Brain pericyte (primary cell): ENCODE results near the gene DAPK1.
A peak's percentile ranks its signal among the peaks of the same experiment; 100 is the strongest.

Experiments
- DNase-seq: peaks from one replicate; pipeline ENCODE4 v3.0.0-alpha.2; 2012; ENCODE audit warnings: low read depth, low spot score

DAPK1 gene

GRCh38 chr9:87592554-87593358, 95.1 kb downstream of the DAPK1 start:
- no peak for DNase-seq

GRCh38 chr9:87593359-87593980, 95.8 kb downstream of the DAPK1 start:
- DNase-seq, result no peak

- peak; percentile 16 for DNase-seq
Measured at GRCh38 chr9:87594194-87594593, 96.5 kb downstream of the DAPK1 start.

- DNase-seq, result no peak
Measured at GRCh38 chr9:87594662-87595061, 97.0 kb downstream of the DAPK1 start.

DNA sequence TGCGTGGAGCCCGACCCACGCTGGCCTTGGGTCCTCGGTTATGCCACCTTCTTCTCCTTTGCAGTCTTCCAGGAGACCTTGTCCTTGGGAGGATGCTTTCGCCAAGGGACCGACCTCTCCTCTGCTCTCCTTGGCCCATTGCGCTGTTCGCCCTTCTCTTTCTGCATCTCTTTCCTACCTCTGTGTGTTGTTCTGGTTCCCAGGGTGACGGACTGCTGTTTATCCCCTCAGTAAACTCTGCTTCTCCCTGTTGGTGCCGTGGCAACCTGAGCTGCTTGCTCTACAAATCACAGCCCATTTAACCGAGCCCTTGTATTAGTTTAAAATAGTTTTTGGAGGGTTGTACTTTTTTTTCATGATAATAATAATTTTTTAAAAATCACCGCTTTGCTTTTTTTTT, 97.9 kb downstream of the DAPK1 start:
- DNase-seq, result no peak

DNA sequence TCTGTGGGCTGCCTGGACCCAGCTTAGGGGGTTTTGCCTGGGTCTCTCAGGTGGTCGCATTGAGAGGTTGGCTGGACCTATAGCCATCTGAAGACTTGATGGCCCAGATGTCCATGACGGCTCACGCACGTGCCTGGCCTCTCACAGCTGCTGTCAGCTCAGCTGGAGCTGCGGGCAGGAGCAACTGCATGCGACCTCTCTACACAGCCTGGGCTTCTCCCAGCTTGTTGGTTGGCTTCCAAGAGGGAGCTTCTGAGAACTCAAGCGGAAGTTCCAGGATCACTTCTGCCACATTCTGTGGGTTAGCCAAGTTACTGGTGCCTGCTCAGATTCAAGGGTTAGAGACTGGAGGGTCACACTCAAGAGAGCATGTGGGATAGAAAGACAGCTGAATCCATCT, 99.2 kb downstream of the DAPK1 start:
- no peak for DNase-seq

DNA sequence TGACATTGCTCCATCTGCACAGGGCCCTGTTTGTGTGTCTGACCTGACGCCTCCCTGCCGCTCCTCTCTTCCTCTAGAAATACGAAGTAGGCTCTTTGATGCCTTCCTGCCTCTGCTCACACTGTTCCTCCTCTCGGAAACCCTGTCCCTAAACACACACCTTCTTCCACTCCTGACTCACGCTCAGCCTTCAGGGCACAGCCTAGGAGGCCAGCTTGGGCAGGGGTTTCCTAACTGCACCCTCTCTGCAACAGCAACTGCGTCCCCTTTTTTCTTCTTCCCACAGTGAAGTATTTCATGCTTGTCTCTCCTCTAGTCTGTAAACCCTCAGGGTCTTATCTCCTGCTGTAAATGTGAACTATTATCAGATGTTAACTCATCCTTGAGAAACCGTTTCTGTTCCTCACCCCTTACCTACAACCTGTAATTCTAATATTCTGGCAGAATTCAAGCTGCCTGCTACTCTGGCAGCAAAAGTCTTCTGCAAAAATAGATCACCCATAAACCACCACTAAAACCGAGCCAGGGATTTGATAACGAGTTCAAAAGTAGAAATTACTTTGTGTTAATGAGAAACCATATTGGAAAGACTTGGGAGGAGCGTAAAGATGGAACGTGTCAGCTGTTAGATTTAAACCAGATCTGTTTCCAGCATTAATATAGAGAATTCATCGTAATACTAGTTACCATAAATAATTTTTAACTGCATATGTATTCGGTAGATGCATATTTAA, 100.2 kb downstream of the DAPK1 start:
- DNase-seq, result no peak

DNA sequence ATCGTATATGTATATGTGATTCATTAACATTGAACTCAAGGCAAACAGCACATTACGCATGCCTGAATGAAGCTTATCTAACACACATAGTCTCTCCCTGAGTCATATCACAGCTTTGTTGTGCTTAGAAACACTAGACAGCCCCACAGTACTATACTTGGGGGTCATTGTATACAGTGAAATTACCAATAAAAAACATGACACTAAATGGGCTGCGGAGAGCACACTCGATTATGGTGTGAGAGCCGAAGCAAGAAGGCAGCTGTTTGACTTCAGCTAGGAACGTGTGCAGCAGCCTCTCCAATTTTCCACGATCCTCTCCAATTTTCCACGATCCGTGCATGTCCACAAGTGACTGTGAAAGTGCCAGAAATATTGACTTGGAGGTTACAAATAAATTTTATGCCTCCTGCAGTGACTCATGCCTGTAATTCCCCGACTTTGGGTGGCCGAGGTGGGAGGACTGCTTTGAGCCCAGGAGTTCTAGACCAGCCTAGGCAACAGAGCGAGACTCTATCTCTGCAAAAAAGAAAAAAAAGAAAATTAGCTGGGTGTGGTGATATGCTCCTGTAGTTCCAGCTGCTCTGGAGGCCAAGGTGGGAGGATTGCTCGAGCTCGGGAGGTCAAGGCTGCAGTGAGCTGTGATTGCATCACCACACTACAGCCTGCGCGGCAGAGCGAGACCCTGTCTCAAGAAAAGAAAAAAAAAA, 102.4 kb downstream of the DAPK1 start:
- no peak for DNase-seq

DNA sequence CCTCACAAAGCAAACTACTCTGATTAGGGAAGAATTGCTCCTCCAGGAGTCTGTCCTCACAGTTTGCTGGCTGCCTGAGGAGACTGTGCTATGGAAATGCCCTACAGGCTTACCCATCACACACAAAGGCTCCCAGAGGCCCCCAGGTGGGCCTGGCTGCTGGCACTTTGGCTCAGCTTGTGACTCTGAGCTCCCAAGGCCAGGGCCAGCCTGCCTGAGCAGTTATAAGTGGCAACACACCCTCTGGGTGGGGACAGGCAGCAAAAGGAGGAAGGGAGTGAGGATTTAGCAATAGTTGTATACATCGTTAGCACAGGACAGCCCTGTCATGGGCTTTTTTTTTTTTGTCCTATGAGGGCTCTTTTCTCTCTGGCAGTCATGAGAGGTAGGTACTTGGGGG, 103.5 kb downstream of the DAPK1 start:
- DNase-seq, result no peak

DNA sequence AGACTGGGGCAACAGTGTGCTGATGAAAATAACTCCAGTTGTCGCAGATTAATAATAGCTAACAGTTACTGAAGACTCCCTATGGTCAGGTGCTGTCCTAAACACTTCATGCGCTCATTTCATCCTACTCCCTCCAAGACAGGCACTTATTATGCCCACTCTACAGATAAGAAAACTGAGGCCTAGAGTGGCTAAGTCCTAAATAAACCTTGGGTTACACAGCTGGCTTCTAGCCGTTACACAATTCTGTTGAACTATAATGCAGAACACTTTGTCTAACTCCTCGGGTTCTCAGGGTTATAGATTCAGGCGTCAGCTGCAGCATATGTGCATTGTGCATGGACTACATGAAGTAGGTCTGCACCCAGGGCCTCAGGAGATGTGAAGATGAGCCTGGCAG, 103.9 kb downstream of the DAPK1 start:
- no peak for DNase-seq

DNA sequence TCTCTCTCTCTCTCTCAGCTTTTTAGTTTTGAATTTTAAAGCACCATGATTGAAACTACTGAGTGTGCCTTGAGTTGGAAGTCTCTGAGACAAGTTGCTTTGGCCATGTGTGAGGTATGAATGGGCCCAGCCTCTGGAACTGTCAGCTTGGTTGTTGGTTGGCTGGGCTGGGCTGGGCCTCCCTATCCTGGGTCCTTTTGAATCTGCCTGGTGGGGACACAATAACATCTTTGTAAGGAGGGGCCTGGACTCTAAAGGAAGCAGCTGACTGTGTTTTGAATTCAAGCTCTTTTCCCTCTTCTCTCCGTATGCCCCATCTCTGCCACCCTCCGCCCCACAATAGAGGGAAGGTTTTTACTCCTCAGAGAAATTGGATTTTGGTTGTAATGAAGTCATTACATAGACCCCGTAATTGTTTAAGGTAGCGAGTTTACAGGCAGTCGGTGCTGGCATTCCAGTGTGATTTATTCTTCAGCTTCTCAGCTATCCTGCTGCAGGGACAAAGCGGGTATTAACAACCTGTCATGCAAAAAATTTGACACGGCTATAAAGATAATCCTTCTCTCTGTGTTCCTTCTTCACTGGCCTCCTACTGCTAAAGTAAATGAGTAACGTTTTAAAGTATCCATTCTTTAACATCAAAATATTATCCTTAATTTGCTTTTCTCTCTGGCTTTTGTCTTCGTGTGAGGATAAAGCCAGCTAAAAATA, 105.4 kb downstream of the DAPK1 start:
- DNase-seq, result no peak

DNA sequence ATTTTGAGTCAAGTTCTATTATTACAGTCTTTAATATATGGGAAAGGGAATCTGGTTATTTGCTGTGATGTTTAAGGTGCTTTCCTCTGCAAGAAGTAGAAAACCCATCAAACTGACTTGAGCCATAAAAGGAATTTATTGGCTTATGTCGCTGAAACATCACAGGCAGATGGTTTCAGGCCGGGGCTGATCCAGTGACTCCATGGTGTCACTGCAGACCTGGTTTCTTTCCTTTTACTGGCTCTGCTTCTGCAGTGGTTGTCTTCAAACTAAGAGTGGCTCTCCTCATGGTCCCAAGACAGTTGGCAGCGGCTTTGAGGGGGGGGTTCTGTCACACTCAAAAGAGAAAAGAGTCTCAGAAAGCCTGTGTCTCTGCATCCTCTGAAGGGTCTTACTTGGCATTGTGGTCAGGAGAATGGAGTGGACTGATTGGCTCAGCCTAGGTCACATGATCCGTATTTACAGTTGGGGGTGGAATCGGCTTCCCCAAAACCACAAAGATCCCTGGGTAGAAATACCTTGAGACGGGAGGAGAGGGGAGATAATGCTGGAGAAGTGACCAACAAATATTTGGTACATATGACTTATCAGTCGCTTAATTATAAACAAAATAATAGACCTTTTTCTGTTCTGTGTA, 106.3 kb downstream of the DAPK1 start:
- DNase-seq, result no peak

DNA sequence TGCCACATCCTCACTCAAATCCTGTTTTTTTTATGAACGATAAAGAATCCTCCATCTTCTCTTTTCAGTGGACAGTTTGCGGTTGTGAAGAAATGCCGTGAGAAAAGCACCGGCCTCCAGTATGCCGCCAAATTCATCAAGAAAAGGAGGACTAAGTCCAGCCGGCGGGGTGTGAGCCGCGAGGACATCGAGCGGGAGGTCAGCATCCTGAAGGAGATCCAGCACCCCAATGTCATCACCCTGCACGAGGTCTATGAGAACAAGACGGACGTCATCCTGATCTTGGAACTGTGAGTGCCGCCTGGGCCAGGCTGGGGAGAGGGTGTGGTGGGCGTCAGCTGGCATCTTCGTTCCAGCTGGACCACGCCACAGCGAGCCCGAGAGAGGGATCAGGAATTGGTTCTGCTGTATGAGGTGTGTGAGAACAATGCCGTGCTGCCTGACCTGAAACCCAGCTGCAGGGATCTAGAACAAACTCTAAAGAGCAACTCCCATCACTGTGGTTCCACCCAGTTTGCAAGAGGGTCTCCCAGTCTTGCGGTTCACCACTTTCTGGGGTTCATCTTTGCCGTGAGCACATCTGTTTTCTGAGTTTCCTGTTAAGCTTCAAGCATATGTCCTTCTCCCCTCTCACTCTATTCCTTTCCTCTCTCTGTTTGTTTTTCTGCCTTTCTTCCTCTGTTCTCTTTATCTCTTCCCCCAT, 107.4 kb downstream of the DAPK1 start:
- no peak for DNase-seq

GRCh38 chr9:87605676-87606075, 108.0 kb downstream of the DAPK1 start:
- DNase-seq, result no peak

- no peak for DNase-seq
Measured at GRCh38 chr9:87606841-87607521, 109.3 kb downstream of the DAPK1 start.

DNA sequence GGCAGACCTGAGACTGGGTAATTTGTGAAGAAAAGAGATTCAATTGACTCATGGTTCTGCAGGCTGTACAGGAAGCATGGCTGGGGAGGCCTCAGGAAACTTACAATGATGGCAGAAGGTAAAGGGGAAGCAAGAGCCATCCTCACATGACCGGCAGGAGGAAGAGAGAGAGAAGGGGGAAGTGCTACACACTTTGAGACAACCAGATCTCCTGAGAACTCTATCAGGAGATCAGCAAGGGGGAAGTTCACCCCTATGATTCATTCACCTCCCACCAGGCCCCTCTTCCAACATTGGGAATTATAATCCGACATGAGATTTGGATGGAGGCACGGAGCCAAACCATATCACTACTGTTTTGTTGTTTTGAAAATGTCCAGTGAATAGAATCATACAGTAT, 110.2 kb downstream of the DAPK1 start:
- no peak for DNase-seq

DNA sequence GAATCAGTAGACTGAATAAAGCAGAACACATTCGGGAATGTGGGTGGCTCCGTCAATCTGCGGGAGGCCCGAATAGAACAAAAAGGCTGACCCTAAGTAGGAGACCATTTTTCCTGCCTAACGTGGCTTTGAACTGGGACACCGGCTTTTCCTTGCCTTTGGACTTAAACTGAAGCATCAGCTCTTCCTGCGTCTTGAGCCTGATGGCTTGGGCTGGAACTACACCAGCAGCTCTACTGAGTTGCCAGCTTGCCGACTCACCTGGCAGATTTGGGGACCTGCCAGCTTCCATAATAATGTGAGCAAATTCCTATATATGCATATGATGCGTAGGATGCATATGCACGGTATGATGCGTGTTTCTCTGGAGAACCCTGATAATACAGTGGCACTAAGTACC, 111.3 kb downstream of the DAPK1 start:
- DNase-seq, result no peak

GRCh38 chr9:87609486-87609885, 111.8 kb downstream of the DAPK1 start:
- no peak for DNase-seq

- DNase-seq, result no peak
Measured at GRCh38 chr9:87610200-87611155, 112.8 kb downstream of the DAPK1 start.
